Endothelial cell of umbilical vein (primary cell): Measurements from ENCODE around the gene PROB1. TPM values are rescaled to one million over a fixed set of nuclear protein-coding genes. Genes with fewer than 3 reads are reported as not detected.
"Not testable (repeated sequence)": the region's sequence is repeated elsewhere in the genome, so short reads cannot be mapped to it uniquely, and the experiment has no call there.

Experiments used
- BruUV-seq: library from RNA; stranded (reverse); fragments of 400-500 nt; replicated peaks from 2 replicates; lab custom pipeline; 2021; lab: Mats Ljungman, UMichigan
- CTCF ChIA-PET: fragments of 300-600, 350-600 bp; sonication (Branson Sonifier 250); formaldehyde crosslinking; loops from one replicate; lab custom pipeline; 2021; ENCODE audit warnings: antibody characterized with exemption, inconsistent platforms; lab: Charles Lee
- POLR2A ChIA-PET: fragments of 300-600, 350-600 bp; sonication (Branson Sonifier 250); formaldehyde crosslinking; loops from one replicate; lab custom pipeline; 2021; ENCODE audit warnings: antibody characterized with exemption, inconsistent platforms; lab: Charles Lee
- DNase-seq: peaks from one replicate; pipeline ENCODE4 v3.0.0-alpha.2; 2011; ENCODE audit warnings: low read depth, low spot score
- FAIRE-seq: peaks from 2 replicates; lab custom pipeline; 2011; peaks lifted over from hg19 to GRCh38; lab: Jason Lieb, UNC
- H2AFZ ChIP-seq: 2 replicates; pipeline ENCODE4 v1.6.0; 2012; ENCODE audit warnings: low read depth, low read length, control low read depth, inconsistent platforms
- H3K27ac ChIP-seq: 2 replicates; pipeline ENCODE4 v1.5.1; 2011; ENCODE audit warnings: low read depth, mild to moderate bottlenecking, control low read depth, low read length, moderate library complexity; ENCODE audit not compliant: insufficient read depth
- H3K27me3 ChIP-seq, 2 experiments: 2 replicates each; pipeline versions ENCODE4 v1.6.0 to v1.6.1; 2011; ENCODE audit warnings: low read length in 2 of 2, mixed read lengths in 1 of 2; ENCODE audit not compliant: control insufficient read depth in 2 of 2, insufficient read depth in 2 of 2
- H3K36me3 ChIP-seq, 2 experiments: 2 replicates in 1 of 2; 3 replicates in 1 of 2; pipeline ENCODE4 v1.5.1; 2011; ENCODE audit warnings: low read length in 2 of 2, mild to moderate bottlenecking in 1 of 2, moderate library complexity in 1 of 2; ENCODE audit not compliant: control insufficient read depth in 2 of 2, insufficient read depth in 2 of 2; ENCODE audit errors: extremely low read depth in 1 of 2
- H3K4me1 ChIP-seq: 3 replicates; pipeline ENCODE4 v1.5.1; 2011; ENCODE audit warnings: mild to moderate bottlenecking, low read length; ENCODE audit not compliant: control insufficient read depth, insufficient read depth; ENCODE audit errors: extremely low read depth
- H3K4me2 ChIP-seq: 2 replicates; pipeline ENCODE4 v1.6.1; 2011; ENCODE audit warnings: low read length, control low read depth, mixed read lengths; ENCODE audit not compliant: insufficient read depth
- H3K4me3 ChIP-seq, 3 experiments: fragments of 200-600 bp in 1 of 3; sonication (generic), shearing (Covaris generic) in 1 of 3; replicated peaks in 1 of 3; 2 replicates each; pipeline ENCODE4 v1.5.1; 2011 to 2016; ENCODE audit warnings: control low read depth in 3 of 3, low read length in 3 of 3, mild to moderate bottlenecking in 2 of 3, inconsistent platforms in 1 of 3, low read depth in 1 of 3, moderate library complexity in 1 of 3; ENCODE audit not compliant: insufficient read depth in 1 of 3
- H3K79me2 ChIP-seq: 2 replicates; pipeline ENCODE4 v1.6.0; 2012; ENCODE audit warnings: low read length, inconsistent platforms; ENCODE audit not compliant: control insufficient read depth, insufficient read depth
- H3K9ac ChIP-seq: replicated peaks from 2 replicates; pipeline ENCODE3; 2011; ENCODE audit warnings: low read length, control low read depth; ENCODE audit not compliant: insufficient read depth; ENCODE audit errors: extremely low read depth
- H3K9me1 ChIP-seq: replicated peaks from 3 replicates; pipeline ENCODE4 v1.6.0; 2011; ENCODE audit warnings: mild to moderate bottlenecking, low read length; ENCODE audit not compliant: control insufficient read depth, insufficient read depth; ENCODE audit errors: extremely low read depth
- H3K9me3 ChIP-seq: replicated peaks from 2 replicates; pipeline ENCODE4 v1.5.1; 2012; ENCODE audit warnings: low read length, inconsistent platforms; ENCODE audit not compliant: control insufficient read depth, insufficient read depth
- H4K20me1 ChIP-seq: replicated peaks from 2 replicates; pipeline ENCODE3; 2011; ENCODE audit warnings: mild to moderate bottlenecking, low read length; ENCODE audit not compliant: control insufficient read depth, insufficient read depth; ENCODE audit errors: extremely low read depth
- EZH2 ChIP-seq: IDR thresholded peaks from 2 replicates; pipeline ENCODE4 v1.6.1; 2012; ENCODE audit warnings: borderline replicate concordance, low read depth, mild to moderate bottlenecking, moderate library complexity, low read length, inconsistent platforms; ENCODE audit not compliant: severe bottlenecking
- FOS ChIP-seq: IDR thresholded peaks from 2 replicates; pipeline ENCODE4 v1.6.1; 2011; ENCODE audit warnings: mild to moderate bottlenecking, low read length, moderate library complexity, borderline replicate concordance; ENCODE audit not compliant: insufficient read depth
- GATA2 ChIP-seq: IDR thresholded peaks from 2 replicates; pipeline ENCODE4 v1.7.0; 2011; ENCODE audit warnings: low read depth, mild to moderate bottlenecking, moderate library complexity, mixed read lengths, low read length; ENCODE audit not compliant: insufficient read length, insufficient read depth
- JUN ChIP-seq: IDR thresholded peaks from 2 replicates; pipeline ENCODE4 v1.6.1; 2011; ENCODE audit warnings: borderline replicate concordance, low read depth; ENCODE audit not compliant: insufficient read length, insufficient read depth
- MYC ChIP-seq: IDR thresholded peaks from one replicate; pipeline ENCODE4 v1.6.1; 2011; ENCODE audit warnings: mild to moderate bottlenecking, low read depth, low read length
- POLR2A ChIP-seq: IDR thresholded peaks from 2 replicates; pipeline ENCODE4 v1.6.1; 2012; ENCODE audit warnings: low read depth, mild to moderate bottlenecking, control low read depth, low read length
- POLR2AphosphoS5 ChIP-seq: IDR thresholded peaks from 2 replicates; pipeline ENCODE4 v1.6.1; 2012; ENCODE audit warnings: low read depth, mild to moderate bottlenecking, control low read depth, low read length, moderate library complexity; ENCODE audit not compliant: insufficient read depth
- dilution Hi-C: fragments of 300-500 bp; cut with MboI; formaldehyde crosslinking; loops from one replicate; pipeline ENCODE4 v1.15.0; 2019; ENCODE audit warnings: low sequenced_read_pairs; ENCODE audit not compliant: extremely low pct_ligation_motif_present
- intact Hi-C: fragments of 100-400 bp; cut with micrococcal nuclease; formaldehyde crosslinking; loops from one replicate; pipeline ENCODE4 v1.10.0; 2022
- polyA plus RNA-seq, 4 experiments: library from polyadenylated mRNA; depleted of rRNA in 3 of 4; stranded (reverse) in 3 of 4; unstranded in 1 of 4; fragments of >200 nt; gene quantifications; 2 replicates each; pipeline versions ENCODE4 v1.2.1 to v1.2.3, GENCODE V29; 2011 to 2012; ENCODE audit warnings: missing spikeins in 1 of 4
- total RNA-seq: library from RNA; stranded (reverse); gene quantifications from 2 replicates; pipeline ENCODE4 v1.2.3, GENCODE V29; 2021
- TF ChIP-seq, protein P1 (sequence below): IDR thresholded peaks from 2 replicates; pipeline ENCODE4 v1.6.1; 2011; ENCODE audit not compliant: insufficient read depth, insufficient read length
- TF ChIP-seq, protein P2 (sequence below), 2 donors: IDR thresholded peaks; 1 replicate in 1 of 2; 2 replicates in 1 of 2; pipeline ENCODE4 v1.5.1; 2011; ENCODE audit warnings: low read length in 2 of 2, mild to moderate bottlenecking in 2 of 2, moderate library complexity in 2 of 2, control low read depth in 1 of 2, inconsistent platforms in 1 of 2, low read depth in 1 of 2; ENCODE audit not compliant: insufficient read depth in 1 of 2; ENCODE audit errors: extremely low read depth in 1 of 2

The PROB1 gene
- total and polyA plus RNA-seq, 2 donors (not counting 3 experiments of a cell fraction or from before 2014, with no cell fraction given), result 0.47 to 1.9 TPM

DNA sequence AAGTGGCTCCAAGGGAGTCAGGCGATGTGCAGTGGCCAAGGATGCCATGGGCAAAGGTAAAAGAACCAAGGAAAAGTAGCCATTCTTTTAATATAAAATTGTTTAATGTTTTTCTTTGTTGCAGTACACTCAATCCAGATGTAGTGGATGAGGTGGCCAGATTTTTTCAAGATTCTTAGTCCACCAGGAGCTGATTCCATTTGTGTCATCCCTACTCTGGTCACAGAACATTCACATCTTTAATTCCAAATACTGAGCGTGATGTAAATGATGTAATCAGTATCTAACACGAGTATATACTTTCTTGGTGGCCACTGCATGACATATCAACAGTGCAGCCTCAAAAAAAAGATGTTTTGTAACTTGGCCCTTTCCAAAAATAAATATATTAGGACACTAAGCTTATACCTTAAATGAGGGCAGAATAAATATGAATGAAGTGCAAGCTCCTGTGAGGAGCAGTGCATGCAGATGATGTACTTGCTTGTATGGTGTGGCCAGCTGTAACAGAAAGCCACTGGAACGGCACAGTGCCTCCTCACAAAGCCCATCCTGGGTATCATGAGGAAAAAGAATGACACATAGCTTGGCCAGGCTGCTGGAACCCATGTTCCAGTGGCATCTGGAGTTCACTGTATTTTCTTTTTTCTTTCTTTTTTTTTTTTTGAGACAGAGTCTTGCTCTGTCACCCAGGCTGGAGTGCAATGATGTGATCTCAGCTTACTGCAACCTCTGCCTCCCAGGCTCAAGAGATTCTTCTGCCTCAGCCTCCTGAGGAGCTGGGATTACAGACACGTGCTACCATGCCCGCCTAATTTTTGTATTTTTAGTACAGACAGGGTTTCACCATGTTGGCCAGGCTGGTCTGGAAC lies 15.5 kb upstream of the PROB1 start:
- Histone ChIP-seq H4K20me1 (no peaks in the 10 kb centered on the region), H3K27ac (no peak overlapping the region), H3K4me2 (no peak overlapping the region), H3K27me3 (no peaks in the 10 kb centered on the region), H3K4me3 (no peak overlapping the region), H3K4me1 (no peaks in the 10 kb centered on the region), H3K9me3 (no peaks in the 10 kb centered on the region), H3K9ac (no peak overlapping the region), H3K79me2 (no peaks in the 10 kb centered on the region), H2AFZ (no peak overlapping the region), H3K36me3 (peaks cover 2 to 4% of the 10 kb centered on the region in 2 experiments), H3K9me1 (no peaks in the 10 kb centered on the region)
- no TSS peak for BruUV-seq
- intact Hi-C loops, result no loop called here
- DNase-seq (no peak), FAIRE-seq (no peak)
- CTCF ChIA-PET, result interaction anchor here (0.9 to 2.4 kb wide), 5 partner anchors 10 to 103 kb away, joined by 3 to 7 read pairs (median 4); no protein-coding TSS in a partner anchor
- POLR2A ChIA-PET, result interaction anchor here (0.5 kb wide), 1 partner anchor 111 kb away, joined by 3 read pairs; no protein-coding TSS in a partner anchor
- TF ChIP-seq JUN (no peak), FOS (no peak), GATA2 (no peak), EZH2 (no peak), POLR2AphosphoS5 (no peak), MYC (no peak), POLR2A (no peak)
- TF ChIP-seq, protein P1, sequence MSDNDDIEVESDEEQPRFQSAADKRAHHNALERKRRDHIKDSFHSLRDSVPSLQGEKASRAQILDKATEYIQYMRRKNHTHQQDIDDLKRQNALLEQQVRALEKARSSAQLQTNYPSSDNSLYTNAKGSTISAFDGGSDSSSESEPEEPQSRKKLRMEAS, result no peak
- TF ChIP-seq, protein P2, sequence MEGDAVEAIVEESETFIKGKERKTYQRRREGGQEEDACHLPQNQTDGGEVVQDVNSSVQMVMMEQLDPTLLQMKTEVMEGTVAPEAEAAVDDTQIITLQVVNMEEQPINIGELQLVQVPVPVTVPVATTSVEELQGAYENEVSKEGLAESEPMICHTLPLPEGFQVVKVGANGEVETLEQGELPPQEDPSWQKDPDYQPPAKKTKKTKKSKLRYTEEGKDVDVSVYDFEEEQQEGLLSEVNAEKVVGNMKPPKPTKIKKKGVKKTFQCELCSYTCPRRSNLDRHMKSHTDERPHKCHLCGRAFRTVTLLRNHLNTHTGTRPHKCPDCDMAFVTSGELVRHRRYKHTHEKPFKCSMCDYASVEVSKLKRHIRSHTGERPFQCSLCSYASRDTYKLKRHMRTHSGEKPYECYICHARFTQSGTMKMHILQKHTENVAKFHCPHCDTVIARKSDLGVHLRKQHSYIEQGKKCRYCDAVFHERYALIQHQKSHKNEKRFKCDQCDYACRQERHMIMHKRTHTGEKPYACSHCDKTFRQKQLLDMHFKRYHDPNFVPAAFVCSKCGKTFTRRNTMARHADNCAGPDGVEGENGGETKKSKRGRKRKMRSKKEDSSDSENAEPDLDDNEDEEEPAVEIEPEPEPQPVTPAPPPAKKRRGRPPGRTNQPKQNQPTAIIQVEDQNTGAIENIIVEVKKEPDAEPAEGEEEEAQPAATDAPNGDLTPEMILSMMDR (IDR thresholded peaks at IDR 0.05; ENCODE audit: extremely low read depth in 1 of 2, insufficient read depth in 1 of 2, low read depth in 1 of 2, low read length in 2 of 2), result no peak
- dilution Hi-C loops, result loop anchor here (10.0 kb wide), 1 partner anchor 114 kb away; no protein-coding TSS in a partner anchor

DNA sequence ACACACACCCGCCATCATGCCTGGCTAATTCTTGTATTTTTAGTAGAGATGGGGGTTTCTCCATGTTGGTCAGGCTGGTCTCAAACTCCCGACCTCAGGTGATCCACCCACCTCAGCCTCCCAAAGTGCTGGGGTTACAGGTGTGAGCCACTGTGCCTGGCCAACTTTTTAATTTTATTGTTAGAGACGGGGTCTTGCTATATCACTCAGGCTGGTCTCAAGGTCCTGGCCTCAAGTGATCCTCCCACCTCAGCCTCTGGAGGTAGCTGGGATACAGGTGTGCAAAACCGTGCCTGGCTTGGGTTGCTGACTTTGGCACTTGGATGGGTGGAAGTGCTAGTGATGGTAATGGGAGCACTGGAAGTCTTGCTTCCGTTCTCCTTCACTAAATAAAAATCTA lies 14.2 kb upstream of the PROB1 start:
- H3K36me3 ChIP-seq, H3K9ac ChIP-seq, BruUV-seq, H3K27ac ChIP-seq, H3K27me3 ChIP-seq, H3K4me3 ChIP-seq, H4K20me1 ChIP-seq, H3K9me3 ChIP-seq, dilution Hi-C loops, POLR2A ChIA-PET, H2AFZ ChIP-seq, H3K79me2 ChIP-seq, H3K9me1 ChIP-seq, H3K4me2 ChIP-seq, DNase-seq, FAIRE-seq, H3K4me1 ChIP-seq: not testable (repeated sequence)
- intact Hi-C loops, result loop anchor here (10.0 kb wide), 1 partner anchor 214 kb away; the partner anchor contains the start of gene SIL1
- CTCF ChIA-PET, result interaction anchor here (0.9 to 1.6 kb wide), 3 partner anchors 9 to 13 kb away, joined by 3 to 4 read pairs (median 3); no protein-coding TSS in a partner anchor
